ENCODE data around the gene TRPM3. TPM values are rescaled to one million over a fixed set of nuclear protein-coding genes. Genes with fewer than 3 reads are reported as not detected.
A peak's percentile ranks its signal among the peaks of the same experiment; 100 is the strongest.

The TRPM3 gene
- total and polyA plus RNA-seq, 2 of the 13 experiments (the other 11 are each of a cell fraction or from before 2014, with no cell fraction given), result not detected

- Histone ChIP-seq H3K9ac (ENCODE audit: insufficient read depth, low read depth, low read length) (no peak overlapping the region), H3K4me1 (ENCODE audit: insufficient read depth, low read length) (peaks cover 37% of the 10 kb centered on the region), H3K4me2 (ENCODE audit: low read depth, low read length) (no peak overlapping the region), H3K79me2 (ENCODE audit: insufficient read depth, low read length) (no peaks in the 10 kb centered on the region), H2AFZ (ENCODE audit: low read length) (no peak overlapping the region), H3K9me3 (ENCODE audit: low read length) (no peaks in the 10 kb centered on the region), H3K27ac (ENCODE audit: extremely low read length, insufficient read depth, low read length) (no peak overlapping the region), H3K27me3 (ENCODE audit: control insufficient read depth in 1 of 2, insufficient read depth in 2 of 2, low read length in 2 of 2) (no peaks in the 10 kb centered on the region), H4K20me1 (ENCODE audit: insufficient read depth, low read length) (no peaks in the 10 kb centered on the region), H3K36me3 (replicated peaks in 1 of 2; ENCODE audit: control insufficient read depth in 1 of 2, insufficient read depth in 2 of 2, low read length in 2 of 2) (no peaks in the 10 kb centered on the region), H3K4me3 (replicated peaks in 1 of 3; ENCODE audit: insufficient read depth in 1 of 3, low read depth in 2 of 3, low read length in 3 of 3) (no peak overlapping the region)
- DNase-seq (ENCODE audit: low spot score), result no peak
- peak; percentile 43; the same call in 1 of the 3 replicates for ATAC-seq
- intact Hi-C loops (cut with micrococcal nuclease; ENCODE audit: unreplicated experiment), result no loop called here
- CTCF ChIA-PET (ENCODE audit: low intra/inter-chr PET ratio, low total read pairs), result no interaction called here
- in situ Hi-C loops (cut with HindIII; ENCODE audit: extremely low pct_ligation_motif_present, low pct_unique_long_range_greater_than_20kb), result no loop called here
- POLR2A ChIA-PET, result no interaction called here
- BruUV-seq (replicated peaks), result no TSS peak
- WGBS (ENCODE audit: low lambda C conversion rate), result 0% methylated on average over 2 of the region's 2 CpGs
- no peak for FAIRE-seq
- TF ChIP-seq ARNTL (CRISPR knock-in tag; IDR thresholded peaks at IDR 0.05), result no peak
- TF ChIP-seq ATM (IDR thresholded peaks at IDR 0.05; ENCODE audit: borderline replicate concordance), result no peak
- TF ChIP-seq ZNF17 (CRISPR knock-in tag; IDR thresholded peaks at IDR 0.05), result no peak
- no peak for TF ChIP-seq MZF1 (CRISPR knock-in tag; IDR thresholded peaks at IDR 0.05; ENCODE audit: borderline replicate concordance)
- TF ChIP-seq HHEX (CRISPR knock-in tag; IDR thresholded peaks at IDR 0.05), result no peak
- TF ChIP-seq ZNF687 (CRISPR knock-in tag; IDR thresholded peaks at IDR 0.05), result no peak
- TF ChIP-seq MIXL1 (CRISPR knock-in tag; IDR thresholded peaks at IDR 0.05), result no peak
- no peak for TF ChIP-seq ZBED4 (CRISPR knock-in tag; IDR thresholded peaks at IDR 0.05; ENCODE audit: borderline replicate concordance)
- TF ChIP-seq FOSL1 (CRISPR knock-in tag; IDR thresholded peaks at IDR 0.05; ENCODE audit: borderline replicate concordance), result no peak
- TF ChIP-seq POLR2A (IDR thresholded peaks at IDR 0.05; ENCODE audit: insufficient read depth in 1 of 2, low read depth in 2 of 2, low read length in 2 of 2), result no peak
- TF ChIP-seq, protein P1, sequence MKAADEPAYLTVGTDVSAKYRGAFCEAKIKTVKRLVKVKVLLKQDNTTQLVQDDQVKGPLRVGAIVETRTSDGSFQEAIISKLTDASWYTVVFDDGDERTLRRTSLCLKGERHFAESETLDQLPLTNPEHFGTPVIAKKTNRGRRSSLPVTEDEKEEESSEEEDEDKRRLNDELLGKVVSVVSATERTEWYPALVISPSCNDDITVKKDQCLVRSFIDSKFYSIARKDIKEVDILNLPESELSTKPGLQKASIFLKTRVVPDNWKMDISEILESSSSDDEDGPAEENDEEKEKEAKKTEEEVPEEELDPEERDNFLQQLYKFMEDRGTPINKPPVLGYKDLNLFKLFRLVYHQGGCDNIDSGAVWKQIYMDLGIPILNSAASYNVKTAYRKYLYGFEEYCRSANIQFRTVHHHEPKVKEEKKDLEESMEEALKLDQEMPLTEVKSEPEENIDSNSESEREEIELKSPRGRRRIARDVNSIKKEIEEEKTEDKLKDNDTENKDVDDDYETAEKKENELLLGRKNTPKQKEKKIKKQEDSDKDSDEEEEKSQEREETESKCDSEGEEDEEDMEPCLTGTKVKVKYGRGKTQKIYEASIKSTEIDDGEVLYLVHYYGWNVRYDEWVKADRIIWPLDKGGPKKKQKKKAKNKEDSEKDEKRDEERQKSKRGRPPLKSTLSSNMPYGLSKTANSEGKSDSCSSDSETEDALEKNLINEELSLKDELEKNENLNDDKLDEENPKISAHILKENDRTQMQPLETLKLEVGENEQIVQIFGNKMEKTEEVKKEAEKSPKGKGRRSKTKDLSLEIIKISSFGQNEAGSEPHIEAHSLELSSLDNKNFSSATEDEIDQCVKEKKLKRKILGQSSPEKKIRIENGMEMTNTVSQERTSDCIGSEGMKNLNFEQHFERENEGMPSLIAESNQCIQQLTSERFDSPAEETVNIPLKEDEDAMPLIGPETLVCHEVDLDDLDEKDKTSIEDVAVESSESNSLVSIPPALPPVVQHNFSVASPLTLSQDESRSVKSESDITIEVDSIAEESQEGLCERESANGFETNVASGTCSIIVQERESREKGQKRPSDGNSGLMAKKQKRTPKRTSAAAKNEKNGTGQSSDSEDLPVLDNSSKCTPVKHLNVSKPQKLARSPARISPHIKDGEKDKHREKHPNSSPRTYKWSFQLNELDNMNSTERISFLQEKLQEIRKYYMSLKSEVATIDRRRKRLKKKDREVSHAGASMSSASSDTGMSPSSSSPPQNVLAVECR (CRISPR knock-in tag; IDR thresholded peaks at IDR 0.05; ENCODE audit: borderline replicate concordance), result no peak
- no peak for TF ChIP-seq JUND (CRISPR knock-in tag; IDR thresholded peaks at IDR 0.05)
These were observed 547.1 kb downstream of the TRPM3 start for GRCh38 chr9:70574151-70574837.

Data from HepG2 (cell line).